ENCODE measurements around the gene WDR86. TPM values are rescaled to one million over a fixed set of nuclear protein-coding genes. Genes with fewer than 3 reads are reported as not detected.
A peak's percentile ranks its signal among the peaks of the same experiment; 100 is the strongest.

The WDR86 gene
- polyA plus RNA-seq, 3 donors from 2014 or later = 0.75 to 2.2 (median 2.2) TPM

- Mint-ChIP-seq H3K27me3 (ENCODE audit: low read depth in 3 of 3) (peaks cover 7 to 10% (median 7%) of the 10 kb centered on the region in 3 donors), H3K9me3 (no peaks in the 10 kb centered on the region), H3K4me1 (peaks cover 3 to 10% of the 10 kb centered on the region in 2 donors), H3K36me3 (no peaks in the 10 kb centered on the region), H3K27ac (no peak overlapping the region), H3K4me3 (no peak overlapping the region)
- DNase-seq = no peak
These were observed 26.8 kb upstream of the WDR86 start for GRCh38 chr7:151436446-151437158.

DNA sequence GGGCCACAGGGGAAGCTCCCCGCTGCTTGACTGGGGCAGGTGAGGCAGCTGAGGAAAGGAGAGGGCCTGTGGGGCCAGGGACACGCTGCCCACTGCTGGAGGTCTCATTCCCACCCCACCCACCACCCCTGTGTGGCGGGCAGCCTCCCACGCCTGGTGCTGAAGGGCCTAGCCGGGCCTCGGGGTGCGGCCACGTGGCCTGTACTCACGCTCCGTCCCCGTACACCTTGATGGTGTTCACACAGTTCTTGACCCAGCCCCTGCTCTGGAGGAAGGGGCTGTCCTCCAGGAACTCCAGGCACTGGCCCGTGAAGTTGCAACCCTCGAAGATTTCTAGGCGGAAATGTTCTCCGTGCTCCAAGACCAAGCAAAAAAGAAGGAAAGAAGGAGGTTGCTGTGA is 26.1 kb upstream of the WDR86 start:
- Mint-ChIP-seq H3K4me1 (peaks cover 3 to 4% of the 10 kb centered on the region in 2 donors), H3K27ac (no peak overlapping the region), H3K4me3 (no peak overlapping the region), H3K36me3 (no peaks in the 10 kb centered on the region), H3K9me3 (no peaks in the 10 kb centered on the region), H3K27me3 (ENCODE audit: low read depth in 3 of 3) (peaks cover 7 to 8% (median 8%) of the 10 kb centered on the region in 3 donors)
- no peak for DNase-seq

GRCh38 chr7:151435103-151435916 is 25.5 kb upstream of the WDR86 start:
- Mint-ChIP-seq H3K27ac (no peak overlapping the region), H3K36me3 (no peaks in the 10 kb centered on the region), H3K4me3 (no peak overlapping the region), H3K4me1 (peaks cover 3 to 6% of the 10 kb centered on the region in 2 donors), H3K27me3 (ENCODE audit: low read depth in 3 of 3) (peaks cover 5 to 7% (median 6%) of the 10 kb centered on the region in 3 donors), H3K9me3 (no peaks in the 10 kb centered on the region)
- no peak for DNase-seq

GRCh38 chr7:151434549-151434948 is 24.7 kb upstream of the WDR86 start:
- no peak overlapping the region for H3K4me3 Mint-ChIP-seq
- H3K4me1 Mint-ChIP-seq = peaks cover 11 to 13% of the 10 kb centered on the region in 2 donors
- H3K27me3 Mint-ChIP-seq (ENCODE audit: low read depth in 3 of 3) = peaks cover 7 to 8% (median 8%) of the 10 kb centered on the region in 3 donors
- H3K9me3 Mint-ChIP-seq = no peaks in the 10 kb centered on the region
- no peak overlapping the region for H3K27ac Mint-ChIP-seq
- no peaks in the 10 kb centered on the region for H3K36me3 Mint-ChIP-seq
- no peak for DNase-seq

DNA sequence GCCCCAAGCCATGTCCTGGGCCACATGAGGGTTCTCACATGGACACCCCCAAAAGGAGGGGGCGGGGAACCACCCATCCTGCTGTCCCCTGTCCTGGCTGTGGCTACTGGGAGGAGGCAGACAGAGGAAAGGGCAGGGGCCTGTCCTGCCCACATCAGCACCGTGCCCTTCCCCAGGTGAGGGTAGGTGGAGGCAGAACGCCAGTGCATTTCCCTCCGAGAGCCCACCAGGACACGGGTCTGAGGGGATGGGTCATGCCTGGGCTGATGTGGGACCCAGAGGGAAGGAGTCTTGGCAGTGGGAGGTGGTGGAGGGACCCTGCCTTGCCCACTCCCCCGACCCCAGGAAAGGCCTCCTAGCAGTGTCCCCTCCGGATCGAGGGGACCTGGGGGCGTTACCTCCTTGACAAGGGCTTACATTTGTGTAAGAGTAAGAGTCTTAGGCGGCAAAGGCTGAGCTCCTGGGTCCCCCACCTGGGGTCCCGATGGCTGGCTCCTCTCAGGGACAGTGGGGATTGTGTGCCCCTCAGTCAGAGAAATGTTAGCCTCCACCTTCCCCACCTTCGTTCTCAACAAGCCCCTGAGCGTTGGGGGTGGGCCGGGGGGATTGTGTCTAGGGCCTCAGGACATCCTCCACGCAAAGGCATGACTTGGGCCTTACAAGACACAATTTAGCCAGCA is 24.0 kb upstream of the WDR86 start:
- no peak for DNase-seq
- Mint-ChIP-seq H3K36me3 (no peaks in the 10 kb centered on the region), H3K4me3 (no peak overlapping the region), H3K9me3 (no peaks in the 10 kb centered on the region), H3K27me3 (ENCODE audit: low read depth in 3 of 3) (peaks cover 5 to 8% (median 6%) of the 10 kb centered on the region in 3 donors), H3K4me1 (peaks cover 16 to 17% of the 10 kb centered on the region in 2 donors), H3K27ac (no peak overlapping the region)

DNA sequence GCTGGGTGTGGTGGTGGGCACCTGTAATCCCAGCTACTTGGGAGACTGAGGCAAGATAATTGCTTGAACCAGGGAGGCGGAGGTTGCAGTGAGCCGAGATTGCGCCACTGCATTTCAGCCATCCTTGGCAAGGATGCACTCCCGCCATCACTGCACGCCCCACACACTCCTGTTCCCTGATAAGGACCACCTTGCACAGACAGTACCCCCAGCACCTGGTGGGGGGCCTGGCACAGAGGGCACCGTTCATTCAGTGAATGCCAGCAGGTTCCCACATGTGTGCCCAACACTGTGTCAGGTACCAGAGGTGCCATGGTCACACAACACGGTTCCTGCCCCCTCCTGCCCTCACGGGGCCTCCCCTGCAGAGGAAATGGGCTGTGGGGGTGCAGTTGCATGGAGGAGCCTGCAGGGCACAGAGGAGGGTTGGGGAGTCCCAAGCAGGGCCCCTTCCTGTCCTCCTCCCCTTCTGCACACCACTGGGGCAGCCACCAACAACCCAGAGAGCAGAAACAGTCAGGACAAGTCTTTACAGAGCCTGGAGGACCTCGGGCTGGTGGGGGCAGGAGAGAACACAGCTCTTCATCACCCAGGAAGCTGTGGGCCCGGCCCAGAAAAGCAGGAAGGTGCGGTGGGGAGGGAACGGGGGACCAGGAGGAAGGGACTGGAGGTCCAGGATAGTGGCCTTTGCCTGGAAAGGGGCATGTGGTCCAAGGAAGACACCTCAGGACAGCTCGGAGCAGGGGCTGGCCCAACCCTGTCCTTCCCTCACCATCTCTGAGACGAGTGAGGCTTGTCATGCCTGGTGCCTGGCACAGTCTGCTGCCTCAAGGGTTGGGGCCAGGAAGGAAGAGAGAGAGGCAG is 23.1 kb upstream of the WDR86 start:
- Mint-ChIP-seq H3K27ac (no peak overlapping the region), H3K27me3 (ENCODE audit: low read depth in 3 of 3) (peaks cover 2 to 8% (median 3%) of the 10 kb centered on the region in 3 donors), H3K4me1 (peaks cover 16 to 21% of the 10 kb centered on the region in 2 donors), H3K36me3 (no peaks in the 10 kb centered on the region), H3K4me3 (no peak overlapping the region), H3K9me3 (no peaks in the 10 kb centered on the region)
- DNase-seq = peak in 2 of 3 donors; percentile 15 to 16

- Mint-ChIP-seq H3K4me1 (peaks cover 16 to 21% of the 10 kb centered on the region in 2 donors), H3K27me3 (ENCODE audit: low read depth in 3 of 3) (peaks cover 3 to 10% (median 5%) of the 10 kb centered on the region in 3 donors), H3K4me3 (no peak overlapping the region), H3K36me3 (no peaks in the 10 kb centered on the region), H3K9me3 (no peaks in the 10 kb centered on the region), H3K27ac (no peak overlapping the region)
- no peak for DNase-seq
These were observed 22.0 kb upstream of the WDR86 start for GRCh38 chr7:151431768-151432311.

DNA sequence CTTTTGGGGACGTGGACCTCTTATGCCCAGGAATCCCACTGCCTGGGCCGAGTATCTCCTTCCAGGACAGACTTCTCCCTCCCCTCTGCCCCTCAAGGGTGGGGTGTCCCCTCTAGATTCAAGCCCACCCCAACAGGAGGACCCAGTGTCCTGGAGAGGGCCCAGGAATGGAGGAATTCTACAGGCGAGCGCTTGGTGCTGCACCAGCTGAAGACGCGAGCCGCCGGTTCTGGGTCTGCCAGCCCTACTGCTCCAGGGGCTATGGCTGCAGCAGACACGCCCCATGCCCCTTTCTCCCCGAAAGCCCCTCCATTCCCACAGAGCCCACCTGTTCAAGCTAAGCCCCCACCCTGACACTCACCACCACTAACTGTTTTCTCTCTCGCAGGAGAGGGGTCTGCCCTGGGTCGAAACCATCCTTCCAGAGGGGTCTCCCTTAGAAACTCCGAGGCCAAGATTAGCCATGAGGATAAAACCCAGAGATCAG is 21.5 kb upstream of the WDR86 start:
- H3K9me3 Mint-ChIP-seq = no peaks in the 10 kb centered on the region
- H3K4me1 Mint-ChIP-seq = peaks cover 16 to 21% of the 10 kb centered on the region in 2 donors
- H3K27ac Mint-ChIP-seq = no peak overlapping the region
- no peak for DNase-seq
- H3K4me3 Mint-ChIP-seq = no peak overlapping the region
- no peaks in the 10 kb centered on the region for H3K36me3 Mint-ChIP-seq
- peaks cover 3 to 12% (median 8%) of the 10 kb centered on the region in 3 donors for H3K27me3 Mint-ChIP-seq (ENCODE audit: low read depth in 3 of 3)

DNA sequence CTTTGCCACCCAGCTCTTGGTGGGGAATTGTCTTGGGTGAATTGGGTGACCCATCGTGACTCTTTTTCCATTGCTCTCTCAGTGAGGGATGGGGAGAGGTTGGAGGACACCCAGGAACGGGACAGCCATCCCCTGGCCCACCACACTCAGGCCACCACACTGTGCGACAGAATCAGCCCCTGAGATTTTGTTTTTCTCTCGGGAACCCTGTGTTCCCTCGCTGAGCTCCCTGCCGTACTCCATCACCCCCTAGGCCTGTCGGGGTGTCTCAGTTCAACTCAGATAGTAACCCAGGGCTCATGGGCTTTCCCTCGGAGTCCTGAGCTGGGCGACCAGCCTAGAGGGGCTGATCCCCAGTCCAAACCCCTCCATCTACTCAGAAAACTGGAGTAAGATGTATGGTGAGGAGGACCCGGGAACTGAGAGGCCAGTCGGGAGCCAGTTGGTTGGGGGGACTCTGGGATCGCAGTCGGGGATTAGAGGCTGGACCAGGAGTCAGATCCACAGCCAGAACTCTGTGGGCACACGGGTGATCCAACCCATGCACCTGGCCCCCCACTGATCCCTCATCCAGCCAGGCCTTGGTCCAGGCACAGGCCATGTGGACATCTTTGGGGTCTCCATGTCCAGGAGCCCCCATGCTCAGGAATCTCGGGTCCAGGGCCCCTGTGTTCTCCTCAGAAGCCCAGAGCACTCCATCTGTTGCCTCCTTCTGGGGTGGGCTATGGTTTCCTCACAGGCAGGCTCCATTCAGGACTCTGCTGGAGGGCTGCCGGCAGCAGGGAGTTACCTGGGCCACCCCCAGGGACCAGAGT is 20.8 kb upstream of the WDR86 start:
- H3K27me3 Mint-ChIP-seq (ENCODE audit: low read depth in 3 of 3) = peaks cover 3 to 13% (median 8%) of the 10 kb centered on the region in 3 donors
- no peak for DNase-seq
- H3K9me3 Mint-ChIP-seq = no peaks in the 10 kb centered on the region
- H3K4me1 Mint-ChIP-seq = peaks cover 16 to 21% of the 10 kb centered on the region in 2 donors
- peak overlapping the region in 3 of 5 donors; percentile 24 to 73 (median 62) for H3K4me3 Mint-ChIP-seq
- no peaks in the 10 kb centered on the region for H3K36me3 Mint-ChIP-seq
- H3K27ac Mint-ChIP-seq = no peak overlapping the region

DNA sequence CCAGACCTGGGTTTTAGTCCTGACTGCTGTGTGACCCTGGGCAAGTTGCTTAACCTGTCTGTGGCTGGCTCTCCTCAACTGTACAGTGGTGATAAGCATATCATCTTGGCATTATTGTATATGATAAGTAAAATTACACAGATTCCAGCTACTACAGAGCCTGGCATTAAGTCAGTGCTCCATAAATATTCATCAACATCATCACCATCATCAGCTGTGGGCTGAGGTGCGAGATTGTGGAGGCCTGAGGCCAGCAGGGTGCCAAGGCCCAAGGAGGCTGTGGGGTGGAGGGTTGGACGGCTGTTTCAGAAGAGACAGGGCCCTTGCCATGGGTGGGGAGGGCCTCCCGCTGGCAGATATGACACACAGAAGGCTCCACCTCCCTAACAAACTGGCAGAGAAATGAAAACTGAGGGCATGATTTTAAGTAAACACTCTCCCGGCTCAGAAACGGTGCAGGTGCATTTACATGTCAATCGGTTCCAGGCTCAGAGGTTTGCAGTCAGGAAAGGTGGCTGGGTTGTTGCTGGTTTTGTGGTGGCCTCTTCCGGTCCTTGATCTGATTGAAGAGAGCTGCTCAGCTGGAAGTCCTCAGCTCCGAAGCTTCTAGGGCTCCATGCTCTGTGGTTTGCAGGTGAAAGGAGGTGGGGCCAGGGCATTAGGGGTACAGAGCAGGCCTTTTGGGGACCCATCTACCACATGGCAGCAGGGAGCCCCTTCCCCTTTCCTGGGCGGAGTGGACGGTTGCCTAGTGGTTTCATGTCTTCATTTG is 19.9 kb upstream of the WDR86 start:
- no peaks in the 10 kb centered on the region for H3K36me3 Mint-ChIP-seq
- peak overlapping the region; percentile 9 to 81 (median 48) for H3K27ac Mint-ChIP-seq
- H3K4me1 Mint-ChIP-seq = peaks cover 16 to 21% of the 10 kb centered on the region in 2 donors
- DNase-seq = peak; percentile 37 to 59 (median 49)
- H3K4me3 Mint-ChIP-seq = peak overlapping the region; percentile 51 to 73 (median 62)
- peaks cover 3 to 13% (median 9%) of the 10 kb centered on the region in 3 donors for H3K27me3 Mint-ChIP-seq (ENCODE audit: low read depth in 3 of 3)
- no peaks in the 10 kb centered on the region for H3K9me3 Mint-ChIP-seq

- Mint-ChIP-seq H3K4me1 (peaks cover 16 to 21% of the 10 kb centered on the region in 2 donors), H3K36me3 (no peaks in the 10 kb centered on the region), H3K4me3 (peak overlapping the region in 1 of 5 donors; percentile 62), H3K27ac (peak overlapping the region in 2 of 6 donors; percentile 48 to 81), H3K27me3 (ENCODE audit: low read depth in 3 of 3) (peaks cover 3 to 13% (median 12%) of the 10 kb centered on the region in 3 donors), H3K9me3 (no peaks in the 10 kb centered on the region)
- DNase-seq = no peak
These were observed 19.4 kb upstream of the WDR86 start for GRCh38 chr7:151429237-151429559.

All from immature natural killer cell (primary cell).